NB4 (cell line): ENCODE measurements around the gene SMIM28.

ENCODE experiments used
- CTCF ChIP-seq: IDR thresholded peaks from one replicate; pipeline ENCODE4 v1.5.1; 2012; ENCODE audit warnings: low read depth, low read length
- MYC ChIP-seq: IDR thresholded peaks from 2 replicates; pipeline ENCODE4 v1.6.1; 2011; ENCODE audit warnings: low read depth, low read length
- POLR2A ChIP-seq: IDR thresholded peaks from 2 replicates; pipeline ENCODE4 v1.6.1; 2011; ENCODE audit warnings: mild to moderate bottlenecking; ENCODE audit not compliant: insufficient read length; ENCODE audit errors: extremely low read depth

GRCh38 chr6:138378463-138378862, 758 bp downstream of the SMIM28 start:
- TF ChIP-seq CTCF (no peak), POLR2A (no peak), MYC (no peak)
